HG03103 (cell line): Measurements from ENCODE around the gene CFAP299.
"Not testable (repeated sequence)": the region's sequence is repeated elsewhere in the genome, so short reads cannot be mapped to it uniquely, and the experiment has no call there.

Experiments used
- ATAC-seq: cut with Tn5 transposase; IDR thresholded peaks from one replicate; pipeline ENCODE4 v1.9.1; 2021; ENCODE audit warnings: low read depth; ENCODE audit not compliant: unreplicated experiment

The CFAP299 gene

GRCh38 chr4:80687736-80688135 lies 352.2 kb downstream of the CFAP299 start:
- not testable (repeated sequence) for ATAC-seq

DNA sequence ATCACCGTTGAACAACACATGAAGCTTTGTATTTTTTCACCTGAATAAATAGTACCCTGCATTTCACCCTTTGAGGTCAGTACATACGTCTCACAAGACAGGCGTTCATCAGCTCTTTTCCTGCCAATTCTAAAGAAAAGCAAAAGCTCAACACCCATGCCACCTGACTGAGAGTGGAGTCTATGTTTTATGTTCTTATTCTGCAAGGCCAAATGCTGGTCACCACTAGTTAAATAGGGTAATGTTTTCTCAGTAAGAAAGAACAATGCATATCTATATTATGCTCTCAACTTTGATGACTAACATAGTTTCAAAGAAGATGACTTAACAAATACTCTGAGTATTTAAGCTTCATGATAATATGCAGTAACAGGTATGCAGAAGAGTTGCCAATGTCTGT lies 358.6 kb downstream of the CFAP299 start:
- no peak for ATAC-seq

DNA sequence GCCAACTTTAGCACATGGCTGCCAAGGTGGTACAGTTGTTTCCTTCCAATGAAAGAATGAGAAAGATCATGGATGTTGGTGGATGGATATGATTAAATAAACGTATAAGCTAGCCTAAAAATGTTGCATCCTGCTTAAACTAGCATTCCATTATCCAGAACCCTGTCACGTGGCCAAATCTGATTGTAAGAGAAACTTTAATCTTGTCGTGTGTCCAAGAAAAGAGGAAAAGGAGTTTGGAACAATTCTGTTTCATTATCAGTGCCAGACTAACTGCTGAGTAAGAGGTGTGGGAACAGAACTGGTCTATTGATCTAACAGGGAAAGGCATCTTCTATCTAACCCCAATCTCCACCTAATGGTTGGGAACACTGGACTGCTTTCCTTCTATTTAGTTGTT lies 369.8 kb downstream of the CFAP299 start:
- ATAC-seq: no peak

DNA sequence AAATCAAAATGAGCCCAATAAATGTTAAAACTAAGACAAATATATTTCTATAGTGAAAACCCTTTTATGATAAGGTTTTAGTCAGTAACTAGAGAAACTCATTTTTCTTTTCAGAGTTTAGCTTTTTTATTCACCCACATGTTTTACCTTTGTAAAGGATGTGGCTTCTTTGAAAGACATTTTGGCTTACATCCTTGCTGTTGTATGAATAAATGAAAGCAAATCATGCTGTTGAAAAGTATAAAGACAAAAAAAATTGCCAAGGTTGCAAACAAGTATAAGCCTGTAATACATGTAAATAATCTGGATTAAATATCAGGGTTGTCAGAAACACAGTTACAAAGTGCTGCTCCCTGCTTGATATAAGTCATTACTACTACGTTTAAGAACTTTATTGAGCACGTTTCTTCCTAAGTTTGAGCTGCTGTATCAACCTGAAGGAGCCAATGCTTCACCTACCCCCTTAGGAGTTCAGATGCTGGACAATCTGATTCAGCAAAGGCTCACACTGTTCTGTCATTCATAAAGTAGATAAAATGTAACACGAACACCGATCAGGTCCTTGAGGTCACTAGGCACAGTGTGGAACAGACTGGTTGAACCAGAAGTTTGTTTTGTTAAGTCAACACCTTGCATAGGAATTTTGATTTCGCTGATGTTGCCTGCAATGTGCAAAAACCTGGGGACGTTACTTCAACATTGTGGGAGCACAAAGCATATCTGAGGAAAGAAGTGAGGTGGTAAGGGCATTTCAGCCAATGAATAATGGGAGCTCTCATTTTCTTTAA lies 373.7 kb downstream of the CFAP299 start:
- no peak for ATAC-seq

- ATAC-seq: no peak
Observed at GRCh38 chr4:80710748-80711451, 375.4 kb downstream of the CFAP299 start.

DNA sequence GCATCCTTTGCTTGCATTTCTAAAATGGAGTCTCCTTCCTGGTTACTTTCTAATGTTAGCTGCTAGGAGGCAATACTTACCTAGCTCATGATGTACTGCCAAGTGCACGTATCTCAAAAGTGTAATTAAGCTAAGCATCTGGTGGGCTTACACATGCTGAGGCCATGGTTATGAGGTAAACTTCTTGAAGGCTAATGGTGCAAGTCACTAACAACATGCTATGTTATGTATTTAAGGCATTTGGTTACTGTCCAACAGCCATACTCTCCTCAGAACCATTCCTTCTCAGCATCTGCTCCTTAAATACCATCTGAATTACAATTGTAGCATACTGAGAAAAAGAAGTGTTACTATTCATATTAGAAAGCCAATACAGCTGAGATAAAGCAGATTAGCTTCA lies 376.4 kb downstream of the CFAP299 start:
- ATAC-seq: no peak

DNA sequence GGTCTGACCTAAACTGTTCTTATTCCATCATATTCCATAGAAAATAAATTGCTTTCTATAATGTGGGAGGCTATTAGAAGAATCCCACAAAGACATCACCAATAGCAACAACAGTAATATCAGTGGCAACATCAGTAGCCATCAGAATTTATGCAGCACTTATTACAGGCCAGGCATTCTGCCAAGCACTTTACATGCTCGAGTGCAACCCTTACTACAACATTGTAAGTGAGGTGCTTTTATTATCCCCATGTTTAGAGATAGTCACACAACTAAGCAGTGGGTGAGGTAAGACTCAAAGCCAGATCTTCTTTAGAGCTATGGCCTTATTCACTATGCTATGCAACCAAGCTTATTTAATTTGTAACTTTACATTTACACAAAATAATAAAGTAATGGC lies 377.9 kb downstream of the CFAP299 start:
- ATAC-seq: no peak

DNA sequence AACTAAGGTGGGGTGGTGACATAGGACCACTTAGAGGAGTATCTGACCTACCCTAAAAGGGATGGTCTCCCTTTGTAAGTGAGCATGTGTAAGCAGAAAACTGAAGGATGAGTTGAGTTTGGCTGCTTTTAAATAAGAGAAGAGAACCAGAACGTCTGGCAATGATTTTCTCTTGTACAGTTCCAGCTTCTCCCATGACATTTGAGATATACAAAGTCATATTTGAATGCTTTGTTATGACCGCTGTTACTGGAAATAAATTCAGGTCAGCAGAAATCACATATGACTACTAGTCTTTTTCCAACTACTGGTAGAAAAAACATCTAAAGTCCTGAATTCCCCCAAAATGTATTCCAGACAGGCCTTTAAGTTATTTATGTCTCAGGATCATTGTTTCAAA lies 381.7 kb downstream of the CFAP299 start:
- ATAC-seq: no peak

DNA sequence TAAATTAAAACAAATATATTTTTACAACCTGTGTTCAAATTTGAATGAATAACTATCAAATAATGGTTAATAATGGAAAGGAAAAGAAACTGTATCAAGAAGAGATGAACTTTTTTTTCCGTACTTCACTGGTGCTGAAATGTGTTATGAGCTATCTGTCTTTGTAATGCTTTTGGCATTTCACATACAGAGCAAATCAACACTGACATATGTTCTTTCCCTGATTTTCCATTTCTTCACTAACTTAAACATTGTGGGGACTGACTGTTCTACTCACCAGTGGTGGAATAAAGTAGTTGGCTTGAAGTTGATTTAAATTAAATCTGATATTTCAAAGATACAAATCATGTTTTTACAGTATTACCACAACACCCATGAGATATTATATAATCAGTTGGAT lies 390.9 kb downstream of the CFAP299 start:
- no peak for ATAC-seq

DNA sequence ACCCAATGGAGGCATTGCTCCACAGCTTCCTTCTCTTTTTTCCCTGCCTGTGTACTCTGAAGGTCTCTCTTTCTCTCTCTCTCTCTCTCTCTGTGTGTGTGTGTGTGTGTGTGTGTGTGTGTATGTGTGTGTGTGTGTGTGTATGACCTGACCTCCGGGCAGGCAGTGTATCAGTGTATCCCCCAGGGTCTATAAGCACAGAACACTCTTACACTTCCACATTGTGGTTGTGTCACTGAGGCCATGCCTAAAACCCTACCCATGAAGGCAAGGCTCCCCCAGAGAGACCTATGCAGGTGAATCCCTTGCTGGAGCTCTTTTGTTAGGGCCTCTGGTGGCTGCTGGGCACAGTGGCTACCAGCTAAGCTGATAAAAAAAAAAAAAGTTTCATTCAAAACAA lies 394.6 kb downstream of the CFAP299 start:
- no peak for ATAC-seq

GRCh38 chr4:80731436-80731835 lies 395.9 kb downstream of the CFAP299 start:
- no peak for ATAC-seq

GRCh38 chr4:80732010-80732409 lies 396.5 kb downstream of the CFAP299 start:
- no peak for ATAC-seq

- ATAC-seq: no peak
Observed at GRCh38 chr4:80740375-80740774, 404.8 kb downstream of the CFAP299 start.

GRCh38 chr4:80749558-80749957 lies 414.0 kb downstream of the CFAP299 start:
- ATAC-seq: not testable (repeated sequence)

GRCh38 chr4:80751200-80751599 lies 415.7 kb downstream of the CFAP299 start:
- no peak for ATAC-seq

DNA sequence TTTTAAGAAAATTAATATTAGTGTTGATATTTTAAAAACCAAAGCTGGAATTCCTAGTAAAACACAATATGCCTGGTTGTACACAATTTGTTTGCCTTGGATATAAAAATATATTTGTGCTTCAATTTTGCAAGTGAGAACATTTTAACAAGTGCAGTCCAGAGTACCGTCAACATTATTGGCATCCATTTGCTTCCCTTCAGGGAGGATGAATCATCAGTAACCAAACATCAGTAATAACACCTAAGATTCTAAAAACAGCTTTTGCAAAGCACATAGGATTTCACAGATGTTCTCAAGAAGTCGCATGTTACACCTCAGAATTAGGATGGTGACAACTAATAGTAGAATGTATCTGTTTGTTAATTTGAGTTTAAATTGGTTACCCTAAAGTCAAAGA lies 432.4 kb downstream of the CFAP299 start:
- no peak for ATAC-seq

GRCh38 chr4:80776168-80776567 lies 440.6 kb downstream of the CFAP299 start:
- ATAC-seq: no peak

DNA sequence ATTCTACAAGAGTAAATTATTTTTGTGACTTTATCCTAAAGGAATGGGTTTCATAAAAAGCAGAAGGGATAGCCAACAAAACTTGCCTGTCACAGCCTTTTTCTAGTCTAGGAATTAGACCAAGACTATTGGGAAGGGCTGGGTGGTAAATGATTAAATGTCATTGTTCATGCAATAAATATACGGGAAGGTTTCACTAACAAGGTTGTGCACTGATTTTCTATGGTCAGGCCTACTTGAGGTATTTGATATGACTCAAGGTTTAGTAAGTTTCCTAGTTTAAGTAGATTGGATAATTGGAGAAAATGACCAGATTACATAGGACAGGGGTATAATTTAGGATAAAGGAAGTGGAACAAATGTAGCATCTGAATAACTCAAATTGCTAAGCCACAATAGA lies 445.9 kb downstream of the CFAP299 start:
- no peak for ATAC-seq

- ATAC-seq: no peak
Observed at GRCh38 chr4:80787306-80787705, 451.8 kb downstream of the CFAP299 start.

- no peak for ATAC-seq
Observed at GRCh38 chr4:80788798-80789197, 453.3 kb downstream of the CFAP299 start.

DNA sequence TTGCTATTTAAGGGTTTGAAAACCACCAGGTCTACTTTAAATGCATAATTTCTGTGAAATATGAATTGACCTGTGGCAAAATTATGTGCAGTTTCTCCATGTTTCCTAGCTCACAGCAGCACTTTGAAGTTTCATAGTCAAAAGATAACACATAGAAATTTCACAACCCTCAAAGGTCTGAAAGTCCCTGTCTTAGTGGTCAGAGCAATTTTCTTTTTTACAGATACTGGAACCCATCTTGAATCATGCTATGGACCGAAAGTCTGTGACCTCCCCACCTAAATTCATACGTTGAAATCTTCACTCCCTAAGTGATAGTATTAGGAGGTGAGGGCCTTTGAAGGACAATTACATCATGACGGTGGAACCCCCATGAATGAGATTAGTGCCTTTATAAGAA lies 454.6 kb downstream of the CFAP299 start:
- ATAC-seq: no peak

DNA sequence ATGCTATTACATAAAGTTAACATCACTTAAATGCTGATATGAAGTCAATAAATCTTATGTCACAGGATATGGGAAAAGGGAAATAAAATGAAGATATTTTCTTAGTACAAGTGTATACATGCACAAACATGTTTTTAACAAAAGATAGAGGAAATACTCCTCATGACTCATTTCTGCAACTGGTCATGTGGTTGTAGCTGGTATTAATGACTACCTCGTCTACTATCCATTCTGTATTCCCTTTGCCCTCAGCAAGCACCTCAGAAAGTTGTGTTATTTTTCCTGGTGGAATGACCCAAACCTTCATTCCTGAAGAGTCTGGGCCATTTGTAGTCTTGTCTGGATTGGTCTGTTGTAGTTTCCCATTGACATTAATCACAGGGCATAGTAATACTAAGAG lies 458.1 kb downstream of the CFAP299 start:
- not testable (repeated sequence) for ATAC-seq
